Left ventricle myocardium inferior (tissue), 1 donor: ENCODE measurements around the gene ADCY3. TPM values are rescaled to one million over a fixed set of nuclear protein-coding genes. Genes with fewer than 3 reads are reported as not detected.

ENCODE experiments used
- DNase-seq: peaks from one replicate; pipeline ENCODE4 v3.0.0-alpha.2; 2020
- H3K27ac ChIP-seq: fragments of 200-600 bp; replicated peaks from 2 replicates; pipeline ENCODE4 v1.8.0; 2021
- H3K27me3 ChIP-seq: fragments of 200-600 bp; 2 replicates; pipeline ENCODE4 v1.8.0; 2021; ENCODE audit warnings: low read depth
- H3K36me3 ChIP-seq: fragments of 200-600 bp; 2 replicates; pipeline ENCODE4 v1.8.0; 2021
- H3K4me1 ChIP-seq: fragments of 200-600 bp; 2 replicates; pipeline ENCODE4 v1.8.0; 2021
- H3K4me3 ChIP-seq: fragments of 200-600 bp; 2 replicates; pipeline ENCODE4 v1.8.0; 2021; ENCODE audit warnings: mild to moderate bottlenecking, moderate library complexity
- H3K9me3 ChIP-seq: fragments of 200-600 bp; replicated peaks from 2 replicates; pipeline ENCODE4 v1.8.0; 2021
- CTCF ChIP-seq: fragments of 200-600 bp; IDR thresholded peaks from 2 replicates; pipeline ENCODE4 v1.8.0; 2021; ENCODE audit warnings: antibody characterized with exemption, mild to moderate bottlenecking, borderline replicate concordance
- intact Hi-C: fragments of 100-400 bp; cut with micrococcal nuclease; formaldehyde crosslinking; loops from one replicate; pipeline ENCODE4 v1.11.0; 2022
- total RNA-seq: library from RNA; stranded (reverse); fragmentation: NEBNext Ultra II Directional; extraction: Animal tissue kit (Norgen Biotek cat#: 25700); gene quantifications from one replicate; pipeline ENCODE4 v1.2.1, GENCODE V29; 2021
- donor health status: DM: no; HTN: yes; CAD: no; lungs with severe emphysema.

ADCY3 gene
- total RNA-seq, 1 donor from 2014 or later: 12.8 TPM

- Histone ChIP-seq H3K27ac (peak overlapping the region; percentile 73), H3K27me3 (peaks cover 25% of the 10 kb centered on the region), H3K4me3 (peak overlapping the region; percentile 76), H3K36me3 (no peaks in the 10 kb centered on the region), H3K4me1 (peaks cover 39% of the 10 kb centered on the region), H3K9me3 (no peaks in the 10 kb centered on the region)
- no peak for DNase-seq
- no peak for TF ChIP-seq CTCF
- intact Hi-C loops: no loop called here
These were observed 2.2 kb downstream of the ADCY3 start for GRCh38 chr2:24917731-24918325.

DNA sequence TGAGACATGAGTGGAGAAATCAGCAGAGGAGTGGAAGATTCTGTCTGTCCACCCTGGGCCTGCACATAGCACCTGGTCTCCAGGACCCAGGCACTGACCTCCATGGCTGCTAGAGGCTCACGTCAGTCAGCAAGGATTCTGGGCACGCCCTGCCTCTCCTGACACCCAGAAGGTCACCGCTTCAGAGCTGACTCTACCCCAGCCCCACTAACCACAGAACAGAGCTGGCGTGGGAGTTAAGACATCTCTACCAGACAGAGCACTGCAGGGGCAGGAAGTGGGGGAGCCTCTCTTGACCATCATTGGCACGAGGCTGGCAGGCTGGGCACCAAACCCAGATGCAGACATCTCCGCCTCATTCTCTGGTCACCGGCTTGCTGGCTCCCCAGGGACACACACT, 3.0 kb downstream of the ADCY3 start:
- H3K9me3 ChIP-seq: no peaks in the 10 kb centered on the region
- H3K4me3 ChIP-seq: peak overlapping the region; percentile 76
- peak overlapping the region; percentile 7 for H3K27ac ChIP-seq
- H3K4me1 ChIP-seq: peaks cover 39% of the 10 kb centered on the region
- no peaks in the 10 kb centered on the region for H3K36me3 ChIP-seq
- H3K27me3 ChIP-seq: peaks cover 25% of the 10 kb centered on the region
- TF ChIP-seq CTCF: no peak
- intact Hi-C loops: no loop called here
- no peak for DNase-seq

DNA sequence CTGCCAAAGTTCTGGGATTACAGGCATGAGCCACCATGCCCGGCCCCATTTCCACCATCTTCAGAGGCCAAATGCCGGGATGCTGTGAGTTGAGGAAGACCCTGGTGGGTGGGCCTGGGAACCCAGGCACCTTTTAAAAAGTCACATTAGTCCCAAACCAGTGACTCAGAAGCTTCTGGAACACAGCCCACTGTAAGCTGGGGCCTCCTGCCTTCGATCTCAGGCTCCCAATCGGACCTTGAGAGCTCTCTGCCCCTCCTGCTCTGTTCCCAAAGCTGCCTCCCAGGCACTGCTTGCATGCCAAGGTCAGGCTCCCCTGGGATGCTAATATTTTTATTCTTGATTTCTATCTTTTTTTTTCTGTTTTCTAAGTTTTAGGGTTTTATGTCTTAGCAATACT, 4.2 kb downstream of the ADCY3 start:
- TF ChIP-seq CTCF: no peak
- H3K36me3 ChIP-seq: no peaks in the 10 kb centered on the region
- H3K4me3 ChIP-seq: peak overlapping the region; percentile 76
- H3K27ac ChIP-seq: peak overlapping the region; percentile 55
- H3K4me1 ChIP-seq: peaks cover 35% of the 10 kb centered on the region
- intact Hi-C loops: no loop called here
- no peaks in the 10 kb centered on the region for H3K9me3 ChIP-seq
- no peak for DNase-seq
- peaks cover 25% of the 10 kb centered on the region for H3K27me3 ChIP-seq

DNA sequence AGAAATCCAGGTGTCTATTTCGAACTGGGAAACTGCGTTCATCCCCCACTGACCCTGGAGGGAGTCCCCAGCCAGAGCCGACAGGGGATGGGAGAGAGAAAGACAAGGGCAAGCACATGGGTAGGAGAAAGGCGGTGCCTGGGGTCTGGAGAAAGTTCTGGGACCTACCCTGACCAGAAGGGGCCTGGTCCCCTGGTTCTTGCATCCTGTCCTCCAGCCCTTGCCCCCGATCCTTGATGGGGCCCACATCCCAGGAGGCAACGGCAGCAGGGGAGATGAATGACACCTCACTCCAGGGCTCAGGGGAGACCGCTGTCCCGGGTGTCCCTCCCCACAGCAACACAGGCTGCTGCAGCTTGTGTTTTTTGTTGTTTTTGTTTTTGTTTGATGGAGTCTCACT, 4.9 kb downstream of the ADCY3 start:
- Histone ChIP-seq H3K9me3 (peaks cover 4% of the 10 kb centered on the region), H3K4me3 (peak overlapping the region; percentile 76), H3K36me3 (peaks cover 4% of the 10 kb centered on the region), H3K27me3 (peaks cover 25% of the 10 kb centered on the region), H3K4me1 (peaks cover 30% of the 10 kb centered on the region), H3K27ac (peak overlapping the region; percentile 55)
- intact Hi-C loops: no loop called here
- no peak for DNase-seq
- no peak for TF ChIP-seq CTCF

DNA sequence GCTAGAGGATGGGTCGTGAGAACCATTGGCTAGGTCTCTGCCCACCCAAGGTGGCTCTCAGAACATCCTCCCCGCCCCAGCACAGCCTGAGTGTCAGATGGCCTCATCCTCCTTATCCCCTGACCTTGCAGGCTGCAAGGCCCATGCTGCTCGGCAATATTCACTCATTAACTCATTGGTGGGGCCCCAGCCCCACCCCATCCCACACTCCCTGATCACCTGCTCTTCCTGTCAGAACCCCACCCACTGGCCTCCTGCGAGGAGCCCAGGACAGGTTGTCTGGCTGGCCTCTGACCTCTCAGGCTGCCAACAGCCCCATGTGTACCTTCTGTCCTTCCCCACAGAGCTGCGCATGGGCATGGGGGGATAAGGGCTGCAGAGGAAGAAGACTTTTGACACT, 5.3 kb downstream of the ADCY3 start:
- Histone ChIP-seq H3K4me1 (peaks cover 30% of the 10 kb centered on the region), H3K27ac (peak overlapping the region; percentile 55), H3K9me3 (peaks cover 9% of the 10 kb centered on the region), H3K36me3 (peaks cover 8% of the 10 kb centered on the region), H3K4me3 (peak overlapping the region; percentile 76), H3K27me3 (peaks cover 25% of the 10 kb centered on the region)
- DNase-seq: no peak
- no peak for TF ChIP-seq CTCF
- intact Hi-C loops: no loop called here
